ENCODE results near the gene GARIN3.

The GARIN3 gene

DNA sequence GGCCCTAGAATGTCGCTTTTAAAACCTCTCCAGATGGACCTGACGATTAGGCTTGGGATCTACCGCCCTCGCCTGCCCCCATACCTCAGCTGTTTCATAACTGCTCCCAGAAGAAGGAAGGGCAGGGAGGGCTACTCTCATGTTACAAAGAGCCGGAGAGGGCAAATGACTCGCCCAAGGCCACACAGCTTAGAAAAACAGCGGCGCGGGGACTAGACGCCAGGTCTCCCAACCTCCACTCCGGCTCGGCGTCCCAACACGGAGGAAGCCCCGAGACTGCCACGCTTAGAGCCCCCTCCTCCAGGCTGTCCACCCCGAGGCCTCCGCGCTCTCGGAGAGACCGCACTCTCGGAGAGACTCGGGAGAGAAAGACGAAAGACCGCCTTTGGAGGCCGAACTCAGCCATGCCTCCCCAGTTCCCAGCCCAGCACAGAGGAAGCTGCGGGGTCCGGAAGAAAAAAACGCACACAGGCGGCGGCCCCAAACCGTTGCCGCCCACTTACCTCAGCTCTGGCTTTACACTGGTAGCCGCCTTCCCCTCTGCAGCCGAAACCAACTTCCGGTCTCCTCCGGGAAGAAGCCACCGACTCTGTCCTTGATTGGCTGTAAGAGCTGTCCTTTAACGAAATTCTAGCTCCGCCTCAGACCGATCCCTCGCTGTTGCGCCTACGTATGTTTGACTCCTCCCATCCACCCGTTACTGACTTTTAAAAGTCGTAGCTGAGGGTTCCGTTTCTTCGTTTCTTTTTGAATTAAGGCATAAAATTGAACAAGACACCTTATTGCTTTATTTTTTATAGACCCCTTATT lies 23.5 kb downstream of the GARIN3 start, which contains the start of gene MED7:
Gene MED7, minus strand, starts transcription at position 549 of the 810 bp plus-strand sequence. CDS start 3,434 bp downstream, outside the sequence.
- Histone ChIP-seq H3K79me2 (ENCODE audit: insufficient read depth, low read length) (peaks cover 49% of the 10 kb centered on the region), H3K27me3 (ENCODE audit: insufficient read depth, low read length, poor library complexity) (no peaks in the 10 kb centered on the region), H2AFZ (ENCODE audit: low read depth, low read length) (peak within 1 kb of the TSS; percentile 88), H4K20me1 (ENCODE audit: insufficient read depth, low read length) (no peaks in the 10 kb centered on the region), H3K4me2 (ENCODE audit: insufficient read depth, low read length) (peak within 1 kb of the TSS; percentile 73), H3K36me3 (ENCODE audit: insufficient read depth, low read length) (peaks cover 18% of the 10 kb centered on the region), H3K27ac (ENCODE audit: low read length) (peak within 1 kb of the TSS; percentile 84), H3K4me3 (ENCODE audit: low read depth in 1 of 2, low read length in 2 of 2) (peak within 1 kb of the TSS; percentile 49 to 80), H3K9ac (ENCODE audit: low read depth, low read length) (peak within 1 kb of the TSS; percentile 90), H3K9me3 (ENCODE audit: insufficient read depth, low read length, severe bottlenecking) (no peaks in the 10 kb centered on the region), H3K4me1 (ENCODE audit: insufficient read depth, low read length) (peaks cover 26% of the 10 kb centered on the region)
- DNase-seq (peak; percentile 98), ATAC-seq (ENCODE audit: insufficient read depth, low read depth) (peak; percentile 98)
- no peak for TF ChIP-seq EZH2 (IDR thresholded peaks at IDR 0.05; ENCODE audit: borderline replicate concordance, low read depth, low read length, severe bottlenecking)
- TF ChIP-seq, protein P1, sequence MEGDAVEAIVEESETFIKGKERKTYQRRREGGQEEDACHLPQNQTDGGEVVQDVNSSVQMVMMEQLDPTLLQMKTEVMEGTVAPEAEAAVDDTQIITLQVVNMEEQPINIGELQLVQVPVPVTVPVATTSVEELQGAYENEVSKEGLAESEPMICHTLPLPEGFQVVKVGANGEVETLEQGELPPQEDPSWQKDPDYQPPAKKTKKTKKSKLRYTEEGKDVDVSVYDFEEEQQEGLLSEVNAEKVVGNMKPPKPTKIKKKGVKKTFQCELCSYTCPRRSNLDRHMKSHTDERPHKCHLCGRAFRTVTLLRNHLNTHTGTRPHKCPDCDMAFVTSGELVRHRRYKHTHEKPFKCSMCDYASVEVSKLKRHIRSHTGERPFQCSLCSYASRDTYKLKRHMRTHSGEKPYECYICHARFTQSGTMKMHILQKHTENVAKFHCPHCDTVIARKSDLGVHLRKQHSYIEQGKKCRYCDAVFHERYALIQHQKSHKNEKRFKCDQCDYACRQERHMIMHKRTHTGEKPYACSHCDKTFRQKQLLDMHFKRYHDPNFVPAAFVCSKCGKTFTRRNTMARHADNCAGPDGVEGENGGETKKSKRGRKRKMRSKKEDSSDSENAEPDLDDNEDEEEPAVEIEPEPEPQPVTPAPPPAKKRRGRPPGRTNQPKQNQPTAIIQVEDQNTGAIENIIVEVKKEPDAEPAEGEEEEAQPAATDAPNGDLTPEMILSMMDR (IDR thresholded peaks at IDR 0.05; ENCODE audit: borderline replicate concordance, extremely low read depth, low read length, poor library complexity, severe bottlenecking) = no peak

DNA sequence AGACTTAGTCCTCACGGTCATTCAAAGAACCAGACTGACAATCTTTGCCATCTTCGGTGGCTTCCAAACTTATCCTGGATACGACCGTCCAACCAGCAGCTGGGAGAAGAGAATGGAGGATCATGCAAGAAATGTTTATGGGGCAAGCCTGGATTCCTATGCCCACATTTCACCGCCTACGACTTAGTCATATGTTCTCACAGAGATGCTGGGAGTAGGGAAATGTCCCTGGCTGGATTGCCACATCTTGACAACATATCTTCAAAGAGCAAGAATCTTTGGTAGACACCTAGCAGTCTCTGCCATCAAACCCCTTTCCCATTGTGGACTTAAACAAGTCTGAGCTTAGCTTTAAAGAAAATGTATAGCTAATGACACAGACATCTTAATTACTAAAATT lies 28.4 kb downstream of the GARIN3 start:
- Histone ChIP-seq H3K4me1 (ENCODE audit: insufficient read depth, low read length) (peaks cover 15% of the 10 kb centered on the region), H3K4me3 (ENCODE audit: low read depth in 1 of 2, low read length in 2 of 2) (no peak overlapping the region), H3K27me3 (ENCODE audit: insufficient read depth, low read length, poor library complexity) (no peaks in the 10 kb centered on the region), H3K27ac (ENCODE audit: low read length) (no peak overlapping the region), H4K20me1 (ENCODE audit: insufficient read depth, low read length) (no peaks in the 10 kb centered on the region), H2AFZ (ENCODE audit: low read depth, low read length) (no peak overlapping the region), H3K9ac (ENCODE audit: low read depth, low read length) (no peak overlapping the region), H3K4me2 (ENCODE audit: insufficient read depth, low read length) (no peak overlapping the region), H3K79me2 (ENCODE audit: insufficient read depth, low read length) (peaks cover 51% of the 10 kb centered on the region), H3K9me3 (ENCODE audit: insufficient read depth, low read length, severe bottlenecking) (no peaks in the 10 kb centered on the region), H3K36me3 (ENCODE audit: insufficient read depth, low read length) (peaks cover 24% of the 10 kb centered on the region)
- no peak for DNase-seq
- ATAC-seq (ENCODE audit: insufficient read depth, low read depth) = no peak
- TF ChIP-seq, protein P1 (IDR thresholded peaks at IDR 0.05; ENCODE audit: borderline replicate concordance, extremely low read depth, low read length, poor library complexity, severe bottlenecking) = no peak
- TF ChIP-seq EZH2 (IDR thresholded peaks at IDR 0.05; ENCODE audit: borderline replicate concordance, low read depth, low read length, severe bottlenecking) = no peak

DNA sequence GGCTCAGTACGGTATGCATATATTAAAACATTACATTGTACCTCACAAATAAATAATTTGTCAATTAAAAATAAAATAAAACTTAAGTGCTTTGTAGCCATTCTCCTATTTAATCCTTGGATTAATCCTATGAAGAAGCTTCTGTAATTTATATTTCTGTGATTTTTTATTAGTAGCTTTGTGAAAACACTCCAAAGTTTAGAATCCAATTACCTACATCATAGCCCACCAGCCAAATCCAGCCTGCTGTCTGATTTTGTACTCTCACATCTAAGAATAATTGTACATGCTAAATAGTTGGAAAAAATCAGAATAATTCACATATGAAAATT lies 33.8 kb downstream of the GARIN3 start:
- no peak for DNase-seq
- Histone ChIP-seq H3K27me3 (ENCODE audit: insufficient read depth, low read length, poor library complexity) (no peaks in the 10 kb centered on the region), H3K27ac (ENCODE audit: low read length) (no peak overlapping the region), H3K9ac (ENCODE audit: low read depth, low read length) (no peak overlapping the region), H3K4me3 (ENCODE audit: low read depth in 1 of 2, low read length in 2 of 2) (no peak overlapping the region), H3K4me1 (ENCODE audit: insufficient read depth, low read length) (no peaks in the 10 kb centered on the region), H2AFZ (ENCODE audit: low read depth, low read length) (no peak overlapping the region), H3K79me2 (ENCODE audit: insufficient read depth, low read length) (no peaks in the 10 kb centered on the region), H3K36me3 (ENCODE audit: insufficient read depth, low read length) (peaks cover 3% of the 10 kb centered on the region; the same call in 1 of the 2 replicates), H3K4me2 (ENCODE audit: insufficient read depth, low read length) (no peak overlapping the region), H4K20me1 (ENCODE audit: insufficient read depth, low read length) (no peaks in the 10 kb centered on the region), H3K9me3 (ENCODE audit: insufficient read depth, low read length, severe bottlenecking) (no peaks in the 10 kb centered on the region)
- no peak for ATAC-seq (ENCODE audit: insufficient read depth, low read depth)
- TF ChIP-seq EZH2 (IDR thresholded peaks at IDR 0.05; ENCODE audit: borderline replicate concordance, low read depth, low read length, severe bottlenecking) = no peak
- TF ChIP-seq, protein P1 (IDR thresholded peaks at IDR 0.05; ENCODE audit: borderline replicate concordance, extremely low read depth, low read length, poor library complexity, severe bottlenecking) = no peak
